GM12801 (cell line): ENCODE data around the gene KATNBL1.

Experiments
- TF ChIP-seq, protein P1 (sequence below): IDR thresholded peaks from one replicate; pipeline ENCODE4 v1.5.1; 2011; ENCODE audit warnings: control low read depth; ENCODE audit not compliant: insufficient read length; ENCODE audit errors: extremely low read depth

Gene KATNBL1

DNA sequence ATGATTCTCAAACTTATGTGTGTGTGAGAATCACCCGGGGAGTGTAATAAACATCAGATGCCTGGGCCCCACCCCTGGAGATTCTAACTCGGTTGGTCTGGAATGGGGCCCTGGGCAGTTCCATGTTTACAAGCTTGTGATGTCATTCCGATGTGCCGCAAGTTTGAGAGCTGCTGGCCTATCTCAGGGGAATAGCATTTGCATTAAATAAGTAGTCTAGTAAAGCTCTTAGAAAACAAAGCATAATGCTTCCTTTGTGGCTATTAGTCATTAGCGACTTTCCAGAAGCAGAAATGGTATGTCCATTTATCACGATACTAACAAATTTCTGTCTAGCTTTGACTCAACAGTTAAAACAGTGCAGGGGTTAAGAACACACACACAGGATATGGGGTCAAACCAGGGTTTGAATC, 87.1 kb downstream of the KATNBL1 start:
- TF ChIP-seq, protein P1, sequence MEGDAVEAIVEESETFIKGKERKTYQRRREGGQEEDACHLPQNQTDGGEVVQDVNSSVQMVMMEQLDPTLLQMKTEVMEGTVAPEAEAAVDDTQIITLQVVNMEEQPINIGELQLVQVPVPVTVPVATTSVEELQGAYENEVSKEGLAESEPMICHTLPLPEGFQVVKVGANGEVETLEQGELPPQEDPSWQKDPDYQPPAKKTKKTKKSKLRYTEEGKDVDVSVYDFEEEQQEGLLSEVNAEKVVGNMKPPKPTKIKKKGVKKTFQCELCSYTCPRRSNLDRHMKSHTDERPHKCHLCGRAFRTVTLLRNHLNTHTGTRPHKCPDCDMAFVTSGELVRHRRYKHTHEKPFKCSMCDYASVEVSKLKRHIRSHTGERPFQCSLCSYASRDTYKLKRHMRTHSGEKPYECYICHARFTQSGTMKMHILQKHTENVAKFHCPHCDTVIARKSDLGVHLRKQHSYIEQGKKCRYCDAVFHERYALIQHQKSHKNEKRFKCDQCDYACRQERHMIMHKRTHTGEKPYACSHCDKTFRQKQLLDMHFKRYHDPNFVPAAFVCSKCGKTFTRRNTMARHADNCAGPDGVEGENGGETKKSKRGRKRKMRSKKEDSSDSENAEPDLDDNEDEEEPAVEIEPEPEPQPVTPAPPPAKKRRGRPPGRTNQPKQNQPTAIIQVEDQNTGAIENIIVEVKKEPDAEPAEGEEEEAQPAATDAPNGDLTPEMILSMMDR: no peak

DNA sequence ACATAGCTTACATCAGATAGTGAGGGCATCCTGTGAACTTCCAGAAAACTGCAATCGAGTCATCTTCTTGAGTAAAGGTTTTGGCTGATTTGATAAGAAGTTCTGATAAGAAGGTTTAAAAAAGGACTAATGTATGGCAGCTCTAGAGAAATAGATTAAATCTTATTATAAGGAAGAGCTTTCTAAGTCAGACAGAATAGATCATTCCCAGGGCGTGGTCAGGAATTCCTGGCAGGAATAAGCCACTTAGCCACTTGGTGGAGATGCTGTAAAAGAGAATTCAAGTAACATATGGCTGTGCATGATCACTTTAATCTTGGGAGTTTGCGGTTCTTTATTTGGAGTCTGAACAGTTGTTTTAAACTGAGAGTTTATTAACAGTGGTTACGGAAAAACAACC, 90.6 kb downstream of the KATNBL1 start:
- TF ChIP-seq, protein P1: no peak

DNA sequence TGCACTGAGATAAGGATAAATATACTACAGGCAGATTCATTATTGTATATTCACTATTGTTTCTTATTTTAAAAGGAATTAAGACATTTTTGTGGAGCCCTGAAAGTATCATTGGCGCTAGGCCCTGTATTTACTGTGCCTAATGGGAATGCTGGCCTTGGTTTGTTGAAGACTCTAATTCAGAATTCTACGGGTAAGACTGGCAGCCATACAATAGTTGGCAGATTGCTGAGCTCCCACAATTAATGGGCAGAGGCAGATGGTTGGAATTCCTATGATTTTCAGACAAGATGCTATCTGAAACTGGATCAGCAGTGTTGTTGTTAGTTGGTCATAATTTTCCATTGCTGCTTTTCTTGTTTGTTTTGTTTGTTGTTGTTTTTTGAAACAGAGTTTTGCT, 93.3 kb downstream of the KATNBL1 start:
- TF ChIP-seq, protein P1: no peak

DNA sequence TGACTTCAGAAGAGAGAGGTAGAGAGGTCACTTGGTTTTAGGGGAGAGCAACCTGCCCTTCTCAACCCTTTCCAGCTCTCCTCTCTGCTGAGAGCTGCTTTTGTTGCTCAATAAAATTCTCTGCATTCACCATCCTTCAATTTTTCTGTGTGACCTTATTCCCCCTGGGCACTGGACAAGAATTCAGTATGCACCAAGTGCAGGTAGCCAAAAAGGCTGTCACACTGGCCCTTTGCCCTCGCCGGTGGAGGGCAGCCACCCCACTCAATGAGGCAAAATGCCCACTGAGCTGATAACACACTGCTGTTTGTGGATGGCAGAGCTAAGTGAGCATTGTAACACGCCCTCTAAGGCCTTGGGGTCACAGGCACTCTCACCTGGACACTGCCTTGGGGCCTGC, 95.2 kb downstream of the KATNBL1 start:
- TF ChIP-seq, protein P1: no peak

DNA sequence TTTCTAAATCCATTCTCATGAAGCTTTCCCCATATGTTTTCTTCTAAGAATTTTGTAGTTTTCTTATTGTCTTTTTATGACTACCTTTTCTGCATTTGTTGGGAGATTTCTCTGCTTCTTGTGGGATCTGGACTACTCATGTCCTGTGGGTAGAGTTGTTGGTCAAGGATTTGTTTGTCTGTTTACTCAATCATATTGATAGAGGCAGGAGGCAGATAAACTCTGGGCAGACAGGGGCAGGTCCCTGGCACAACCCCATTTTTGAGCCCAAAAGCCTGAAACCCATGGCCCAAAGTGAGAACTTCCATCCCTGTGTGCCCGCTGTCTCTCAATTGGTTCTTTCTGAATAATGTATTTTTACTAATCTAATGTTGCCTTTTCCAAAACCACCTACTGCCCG, 95.7 kb downstream of the KATNBL1 start:
- TF ChIP-seq, protein P1: no peak

DNA sequence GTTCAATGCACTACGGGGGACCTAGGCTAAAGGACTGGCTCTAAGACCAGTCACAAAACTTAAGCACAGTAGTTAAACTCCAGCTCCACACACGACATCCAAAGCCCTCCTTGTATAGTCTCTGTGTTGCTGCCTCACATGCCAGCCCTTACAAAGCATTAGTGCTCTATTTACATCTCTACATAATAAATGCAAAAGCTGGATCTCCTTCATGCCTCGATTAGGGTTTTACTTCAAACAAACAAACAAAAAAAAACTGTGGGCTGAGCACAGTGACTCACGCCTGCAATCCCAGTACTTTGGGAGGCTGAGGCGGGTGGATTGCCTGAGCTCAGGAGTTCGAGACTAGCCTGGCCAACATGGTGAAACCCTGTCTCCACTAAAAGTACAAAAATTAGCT, 98.4 kb downstream of the KATNBL1 start:
- TF ChIP-seq, protein P1: no peak

DNA sequence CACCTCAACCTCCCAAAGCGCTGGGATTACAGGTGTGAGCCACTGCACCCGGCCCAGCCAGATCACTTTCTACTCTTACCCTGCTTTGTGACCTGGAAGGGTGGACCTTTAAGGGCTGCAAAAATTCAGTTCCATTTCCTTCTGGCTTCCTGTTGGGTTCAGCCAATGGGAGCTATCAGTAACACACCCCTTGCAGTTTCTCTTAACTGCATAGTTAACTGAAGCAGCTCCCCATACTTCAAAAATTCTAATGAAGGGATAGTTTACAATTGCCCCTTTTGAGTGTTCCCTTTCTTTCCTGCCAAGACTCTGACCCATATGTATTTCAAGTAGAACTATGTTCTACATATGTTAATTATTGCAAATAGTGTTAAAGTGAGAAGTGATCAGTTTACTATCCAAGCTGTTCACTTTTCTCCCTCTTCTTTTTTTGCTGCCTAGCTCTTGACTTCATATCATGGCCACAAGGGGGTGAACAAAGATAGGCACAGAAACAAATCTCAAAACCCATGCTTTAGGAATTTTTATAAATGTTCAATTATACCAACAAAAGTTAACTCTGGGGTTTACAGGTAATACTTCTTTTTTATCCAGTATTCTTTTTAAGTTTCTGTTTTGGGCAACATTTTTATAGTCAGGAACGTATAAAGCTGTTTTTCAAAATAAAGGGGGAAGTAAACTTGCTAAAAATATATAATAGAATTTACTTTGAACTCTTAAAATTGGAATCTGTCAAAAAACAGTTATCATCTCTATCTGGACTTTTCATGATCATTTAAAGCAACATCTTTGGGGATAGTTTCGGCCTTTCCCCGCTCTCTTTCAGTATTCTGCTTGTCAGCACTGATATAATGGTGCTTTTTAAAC, 99.9 kb downstream of the KATNBL1 start:
- TF ChIP-seq, protein P1: no peak
